Measurements from ENCODE around the gene C15orf62. TPM values are rescaled to one million over a fixed set of nuclear protein-coding genes. Genes with fewer than 3 reads are reported as not detected.
A peak's percentile ranks its signal among the peaks of the same experiment; 100 is the strongest.

The C15orf62 gene, protein sequence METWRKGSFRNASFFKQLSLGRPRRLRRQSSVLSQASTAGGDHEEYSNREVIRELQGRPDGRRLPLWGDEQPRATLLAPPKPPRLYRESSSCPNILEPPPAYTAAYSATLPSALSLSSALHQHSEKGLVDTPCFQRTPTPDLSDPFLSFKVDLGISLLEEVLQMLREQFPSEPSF
- total RNA-seq: not detected
- long read RNA-seq, partial matches to known transcripts: 0 of 1 reads
- long read RNA-seq, other reads (novel, unspliced or antisense): 0 of 1 reads

DNA sequence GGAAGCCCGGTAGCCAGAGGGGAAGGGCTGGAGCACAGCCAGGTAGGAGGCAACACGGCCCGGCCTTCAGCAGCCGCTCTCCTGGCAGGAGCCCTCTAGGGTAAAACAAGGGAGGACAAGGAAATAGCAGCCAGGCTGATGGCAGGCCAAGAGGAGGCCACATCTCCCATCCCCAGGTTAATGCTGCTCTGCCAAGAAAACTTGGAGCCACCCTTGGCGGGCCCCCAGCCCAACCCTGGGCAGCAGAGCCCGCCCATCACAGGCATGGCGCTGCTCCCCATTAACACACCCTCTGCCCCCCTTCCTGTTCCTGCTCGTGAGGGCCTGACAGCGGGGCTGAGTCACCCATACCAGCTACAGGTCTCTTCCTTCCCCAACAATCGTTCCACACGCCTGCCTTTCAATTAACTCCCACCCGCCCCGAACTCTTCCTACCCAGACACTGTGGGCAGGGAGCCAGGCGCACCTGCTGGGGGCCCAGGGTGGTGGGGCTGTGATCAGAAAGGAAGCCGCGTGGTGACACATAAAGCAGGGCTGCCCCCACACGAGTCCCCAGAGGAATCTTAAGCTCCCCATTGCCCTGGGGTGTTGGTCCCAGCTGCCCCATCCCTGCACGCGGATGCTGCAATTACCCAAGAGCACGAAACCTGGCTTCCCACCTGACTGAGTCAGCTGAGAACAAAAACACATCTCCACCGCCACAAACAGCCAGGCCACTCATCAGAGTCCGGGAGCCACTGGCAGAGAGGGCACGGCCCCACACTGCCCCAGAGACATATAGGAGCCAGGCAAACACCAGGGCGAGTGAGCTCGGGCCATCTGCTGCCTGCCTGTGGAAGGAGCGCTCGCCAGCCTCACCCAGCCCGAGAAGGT is at the start of gene C15orf62:
TSS of gene C15orf62 (plus strand) at position 707 of the 873 bp plus-strand sequence. CDS start 516 bp downstream, outside the sequence.
- DNase-seq: no peak
- no peak for ATAC-seq
- intact Hi-C loops (cut with micrococcal nuclease): no loop called here

DNA sequence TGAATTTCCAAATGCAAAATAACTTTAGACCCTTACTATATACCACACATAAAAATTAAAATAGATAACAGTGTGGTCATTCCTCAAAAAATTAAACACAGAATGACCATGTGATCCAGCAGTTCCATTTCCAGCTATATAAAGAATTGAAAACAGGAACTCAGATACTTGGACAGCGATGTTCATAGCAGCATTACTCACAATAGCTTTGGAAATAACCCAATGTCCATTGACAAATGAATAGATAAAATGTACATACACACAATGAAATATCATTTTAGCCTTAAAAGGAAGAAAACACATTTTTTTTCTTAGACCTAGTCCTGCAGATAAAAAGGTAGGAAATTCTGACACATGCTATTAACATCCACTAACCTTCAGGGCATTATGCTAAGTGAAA is 48.1 kb upstream of the C15orf62 start:
- DNase-seq (no peak), ATAC-seq (no peak)
- intact Hi-C loops (cut with micrococcal nuclease): no loop called here

DNA sequence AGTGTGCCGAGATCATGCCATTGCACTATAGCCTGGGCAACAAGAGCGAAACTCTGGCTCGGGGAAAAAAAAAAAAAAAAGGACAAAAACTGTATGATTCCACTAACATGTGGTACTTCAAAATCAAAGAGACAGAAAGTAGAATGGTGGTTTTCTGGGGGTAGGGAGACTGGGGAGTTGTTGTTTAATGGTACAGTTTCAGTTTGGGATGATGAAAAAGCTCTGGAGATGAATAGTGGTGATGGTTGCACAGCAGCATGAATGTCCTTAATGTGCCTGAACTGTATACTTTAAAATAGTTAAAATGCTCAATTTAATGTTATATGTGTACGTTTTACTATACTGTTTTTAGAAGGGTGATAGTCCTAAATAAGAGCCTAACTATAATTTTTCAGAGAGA is 47.4 kb upstream of the C15orf62 start:
- intact Hi-C loops (cut with micrococcal nuclease): no loop called here
- DNase-seq: no peak
- no peak for ATAC-seq

DNA sequence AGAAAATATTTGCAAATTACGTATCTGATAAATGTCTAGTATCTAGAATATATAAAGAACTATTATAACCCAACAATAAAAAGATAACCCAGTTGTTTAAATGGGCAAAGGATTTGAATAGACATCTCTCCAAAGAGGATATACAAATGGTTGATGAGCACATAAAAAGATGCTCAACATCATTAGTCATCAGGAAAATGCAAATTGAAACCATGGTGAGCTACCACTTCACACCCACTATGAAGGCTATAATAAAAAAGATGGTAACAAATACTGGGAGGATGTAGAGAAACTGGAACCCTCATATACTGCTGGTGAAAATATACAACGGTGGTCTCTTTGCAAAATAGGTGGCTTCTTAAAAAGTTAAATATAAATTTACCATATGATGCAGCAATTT is 46.8 kb upstream of the C15orf62 start:
- no peak for DNase-seq
- intact Hi-C loops (cut with micrococcal nuclease): no loop called here
- ATAC-seq: no peak

DNA sequence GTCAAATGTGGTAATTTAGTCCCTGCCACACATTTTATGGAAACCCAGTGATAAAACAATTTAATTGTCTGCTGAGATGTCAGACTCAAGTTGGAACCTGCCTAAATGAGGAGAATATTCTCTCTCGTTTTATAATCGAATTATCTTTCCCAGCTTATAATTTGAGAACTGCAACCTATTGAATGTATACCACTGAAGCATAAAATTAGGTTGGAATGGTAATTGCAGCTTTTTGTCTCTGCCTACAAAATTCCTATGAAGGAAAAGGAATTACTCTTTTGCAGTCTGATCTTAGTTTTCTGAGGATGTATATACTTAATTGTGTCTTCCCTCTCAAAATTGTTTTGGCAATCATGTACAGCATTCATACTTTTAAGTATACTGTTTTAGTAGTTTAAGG is 45.9 kb upstream of the C15orf62 start:
- intact Hi-C loops (cut with micrococcal nuclease): no loop called here
- no peak for DNase-seq
- ATAC-seq: no peak

DNA sequence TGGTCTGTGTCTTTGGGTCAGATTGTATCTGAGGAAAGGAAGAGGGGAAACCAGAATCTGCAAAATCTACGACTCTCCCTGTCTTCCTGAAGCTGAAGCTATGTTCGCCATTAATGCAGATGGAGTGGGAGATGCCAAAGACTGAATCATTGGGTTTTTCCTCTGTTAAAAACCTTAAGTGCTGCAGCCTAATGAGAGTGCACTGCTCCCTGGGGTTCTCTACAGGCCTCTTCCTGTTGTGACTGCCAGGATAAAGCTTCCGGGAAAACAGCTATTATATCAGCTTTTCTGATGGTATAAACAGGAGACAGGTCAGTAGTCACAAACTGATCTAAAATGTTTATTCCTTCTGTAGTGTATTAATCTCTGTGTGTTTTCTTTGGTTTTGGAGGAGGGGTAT is 38.7 kb upstream of the C15orf62 start:
- DNase-seq (no peak), ATAC-seq (no peak)
- intact Hi-C loops (cut with micrococcal nuclease): no loop called here

DNA sequence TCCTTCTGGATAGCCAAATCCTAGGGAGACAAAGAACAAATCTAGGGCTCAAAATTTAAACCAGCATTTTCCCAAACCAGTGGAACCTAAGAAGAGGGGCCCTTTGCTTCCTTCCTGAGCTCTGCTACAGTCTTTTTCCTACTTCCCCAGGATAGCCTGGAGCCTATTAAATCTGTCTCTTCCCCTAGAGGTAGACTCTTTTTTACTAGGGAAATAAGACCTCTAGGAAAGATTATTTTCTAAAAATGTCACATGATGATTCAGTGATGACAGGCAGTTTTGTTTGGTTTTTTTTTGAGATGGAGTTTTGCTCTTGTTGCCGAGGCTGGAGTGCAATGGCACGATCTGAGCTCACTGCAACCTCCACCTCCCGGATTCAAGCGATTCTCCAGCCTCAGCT is 33.2 kb upstream of the C15orf62 start:
- intact Hi-C loops (cut with micrococcal nuclease): no loop called here
- DNase-seq (no peak), ATAC-seq (no peak)

DNA sequence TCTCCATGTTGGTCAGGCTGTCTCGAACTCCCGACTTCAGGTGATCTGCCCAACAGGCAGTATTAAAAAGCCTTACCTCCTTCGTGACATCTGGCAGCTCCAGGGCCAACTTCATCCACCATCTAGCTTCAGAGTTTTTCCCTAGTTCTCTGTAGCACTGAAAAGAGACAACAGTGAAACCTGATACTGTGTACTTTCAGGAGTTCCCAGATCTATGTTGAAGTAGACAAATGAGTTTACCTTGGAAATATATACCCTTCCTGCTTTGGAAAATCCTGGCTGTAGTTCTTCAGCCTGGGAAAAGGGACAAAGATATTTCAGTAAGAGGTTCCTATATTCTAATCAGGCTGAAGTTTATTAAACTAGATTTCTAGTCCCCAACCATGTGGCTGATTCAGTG is 32.7 kb upstream of the C15orf62 start:
- no peak for ATAC-seq
- no peak for DNase-seq
- intact Hi-C loops (cut with micrococcal nuclease): no loop called here

DNA sequence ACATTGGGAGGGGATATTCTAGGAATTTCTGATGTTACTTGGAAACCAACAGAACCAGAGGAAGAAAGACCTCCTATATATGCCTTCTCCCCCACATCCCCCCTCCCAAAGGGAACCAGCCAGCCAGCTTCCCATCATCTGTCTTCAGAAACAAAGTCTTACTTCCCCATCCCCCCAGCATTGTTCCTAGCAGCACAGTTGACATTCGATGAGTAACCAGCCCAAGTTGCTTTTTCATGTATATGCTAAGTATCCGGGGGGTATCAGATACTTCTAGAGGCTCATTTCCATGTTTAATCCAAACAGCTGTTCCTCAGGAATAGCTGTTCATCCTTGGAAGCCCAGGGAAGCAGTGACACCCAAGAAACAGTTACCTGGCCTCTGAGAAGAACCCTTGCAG is 30.7 kb upstream of the C15orf62 start:
- no peak for ATAC-seq
- no peak for DNase-seq
- intact Hi-C loops (cut with micrococcal nuclease): no loop called here

DNA sequence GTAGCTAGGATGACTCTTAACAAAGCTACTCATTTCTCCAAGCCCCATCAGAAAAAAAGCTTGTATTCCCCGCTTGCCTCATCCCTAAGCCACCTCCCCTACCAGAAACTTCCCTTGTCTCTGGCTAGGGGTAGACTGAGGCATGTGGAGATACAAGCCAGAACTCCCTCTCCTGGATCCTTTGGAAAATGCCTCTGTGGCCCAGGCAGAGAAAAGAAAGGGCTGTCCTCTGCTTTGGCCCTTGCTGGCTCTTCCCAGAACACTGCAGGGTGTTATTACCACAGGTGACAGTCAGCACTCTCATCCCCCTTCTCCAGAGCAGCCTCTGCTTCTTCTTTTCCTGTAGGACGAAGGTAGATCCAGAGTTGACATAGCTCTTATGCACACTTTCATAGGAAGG is 29.9 kb upstream of the C15orf62 start:
- intact Hi-C loops (cut with micrococcal nuclease): no loop called here
- ATAC-seq: no peak
- DNase-seq: no peak

DNA sequence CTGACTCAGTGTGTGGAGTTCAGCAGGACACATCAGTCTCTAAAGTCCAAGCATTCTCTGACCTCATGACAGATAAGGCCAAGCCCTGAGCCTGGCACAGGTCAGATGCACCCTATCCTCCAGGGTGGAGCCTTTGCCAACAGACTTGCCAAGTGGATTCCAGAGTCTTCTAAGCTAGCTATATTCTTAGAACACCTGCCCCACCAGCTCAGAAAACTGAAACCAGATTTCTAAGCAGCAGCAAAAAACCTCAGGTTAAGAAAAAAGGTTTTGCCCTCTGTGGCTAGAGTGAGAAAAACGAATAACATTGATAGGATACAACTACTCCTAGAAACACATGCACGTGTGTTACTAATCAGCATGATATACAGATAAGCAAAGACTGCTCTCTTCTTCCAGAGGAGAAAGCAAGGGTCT is 26.3 kb upstream of the C15orf62 start:
- intact Hi-C loops (cut with micrococcal nuclease): no loop called here
- peak; percentile 64 for ATAC-seq
- DNase-seq: no peak

DNA sequence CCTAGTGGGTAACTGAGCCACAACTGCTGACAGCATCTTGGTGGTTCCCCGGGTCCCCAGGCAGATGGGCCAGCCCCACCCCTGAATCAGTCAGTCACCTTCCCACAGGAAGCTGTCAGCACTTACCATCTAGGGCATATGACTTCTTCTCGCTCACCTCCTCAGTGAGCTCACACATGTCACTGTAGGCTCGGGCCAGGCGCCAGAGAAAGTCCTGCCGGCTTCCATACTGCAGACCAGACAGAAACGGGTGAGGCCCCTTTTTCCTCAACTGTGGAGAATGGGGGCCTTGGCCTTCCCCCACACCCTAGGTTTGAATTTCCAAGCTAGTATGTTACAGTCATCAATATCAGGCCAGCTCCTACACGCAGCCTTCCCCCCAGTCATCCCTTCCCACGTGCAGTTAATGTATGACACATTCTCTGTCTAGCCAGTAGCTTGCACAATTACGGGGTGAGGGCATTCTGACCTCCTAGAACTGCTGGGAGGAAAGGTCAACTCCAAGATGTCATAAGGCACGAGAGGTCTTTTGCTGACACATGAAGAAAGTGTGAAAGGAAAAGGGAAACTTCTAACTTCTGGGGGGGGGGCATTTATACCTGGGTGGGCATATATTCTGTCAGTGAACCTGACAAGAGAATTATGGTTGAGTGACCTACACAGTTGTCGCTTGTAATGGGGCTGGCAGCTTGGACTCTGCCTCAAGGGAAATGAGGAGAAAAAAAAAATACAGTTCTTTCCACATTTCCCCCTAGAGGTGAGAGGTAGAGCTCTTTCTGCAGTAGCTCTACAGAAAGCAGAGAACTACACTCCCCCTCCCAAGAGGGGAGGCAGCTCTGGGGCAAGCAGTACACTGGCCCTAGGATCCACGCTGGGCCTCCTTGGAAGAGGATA is 25.6 kb upstream of the C15orf62 start:
- DNase-seq (peak; percentile 58), ATAC-seq (peak; percentile 79)
- intact Hi-C loops (cut with micrococcal nuclease): no loop called here

DNA sequence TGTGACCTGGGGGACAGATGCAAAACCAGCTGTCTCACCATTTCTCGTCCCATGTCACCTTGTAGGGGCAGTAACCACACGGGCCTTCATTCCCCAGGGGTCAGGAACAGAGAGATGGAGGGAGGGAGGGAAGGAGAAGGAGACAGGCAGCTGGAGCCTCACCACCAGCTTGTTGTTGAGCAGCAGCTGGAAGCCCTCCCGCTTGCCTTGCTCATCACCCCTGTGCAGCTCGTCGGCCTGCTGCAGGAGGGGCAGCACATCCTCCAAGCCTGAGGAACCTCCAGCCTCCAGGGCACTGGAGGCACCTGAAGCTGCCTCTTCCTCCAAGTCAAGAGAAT is 25.0 kb upstream of the C15orf62 start:
- intact Hi-C loops (cut with micrococcal nuclease): no loop called here
- ATAC-seq (no peak), DNase-seq (no peak)

DNA sequence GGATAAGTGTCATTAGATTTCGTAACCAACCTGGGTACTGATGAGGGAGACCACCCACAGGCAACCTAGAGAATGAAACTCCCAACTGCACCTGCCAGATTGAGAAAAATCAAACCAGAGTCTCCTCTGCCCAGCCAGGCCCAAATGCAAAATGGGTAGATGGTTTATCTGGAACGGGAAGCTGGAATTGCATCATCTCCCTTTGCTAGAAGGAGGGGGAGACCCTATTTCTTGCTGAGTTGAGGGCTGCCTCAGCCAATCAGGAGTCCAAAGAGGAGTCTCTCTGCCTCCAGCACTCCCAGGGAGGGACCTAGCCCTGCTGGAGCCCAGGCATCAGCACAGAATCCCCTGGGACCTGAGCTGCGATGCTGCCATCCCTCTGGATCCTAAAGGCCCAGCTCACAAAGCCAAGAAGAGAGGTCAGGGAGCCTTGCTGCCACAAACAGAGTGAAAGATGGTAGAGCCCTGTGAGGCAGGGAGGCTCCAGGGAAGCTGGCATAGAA is 22.8 kb upstream of the C15orf62 start:
- peak; percentile 42 for ATAC-seq
- no peak for DNase-seq
- intact Hi-C loops (cut with micrococcal nuclease): no loop called here

DNA sequence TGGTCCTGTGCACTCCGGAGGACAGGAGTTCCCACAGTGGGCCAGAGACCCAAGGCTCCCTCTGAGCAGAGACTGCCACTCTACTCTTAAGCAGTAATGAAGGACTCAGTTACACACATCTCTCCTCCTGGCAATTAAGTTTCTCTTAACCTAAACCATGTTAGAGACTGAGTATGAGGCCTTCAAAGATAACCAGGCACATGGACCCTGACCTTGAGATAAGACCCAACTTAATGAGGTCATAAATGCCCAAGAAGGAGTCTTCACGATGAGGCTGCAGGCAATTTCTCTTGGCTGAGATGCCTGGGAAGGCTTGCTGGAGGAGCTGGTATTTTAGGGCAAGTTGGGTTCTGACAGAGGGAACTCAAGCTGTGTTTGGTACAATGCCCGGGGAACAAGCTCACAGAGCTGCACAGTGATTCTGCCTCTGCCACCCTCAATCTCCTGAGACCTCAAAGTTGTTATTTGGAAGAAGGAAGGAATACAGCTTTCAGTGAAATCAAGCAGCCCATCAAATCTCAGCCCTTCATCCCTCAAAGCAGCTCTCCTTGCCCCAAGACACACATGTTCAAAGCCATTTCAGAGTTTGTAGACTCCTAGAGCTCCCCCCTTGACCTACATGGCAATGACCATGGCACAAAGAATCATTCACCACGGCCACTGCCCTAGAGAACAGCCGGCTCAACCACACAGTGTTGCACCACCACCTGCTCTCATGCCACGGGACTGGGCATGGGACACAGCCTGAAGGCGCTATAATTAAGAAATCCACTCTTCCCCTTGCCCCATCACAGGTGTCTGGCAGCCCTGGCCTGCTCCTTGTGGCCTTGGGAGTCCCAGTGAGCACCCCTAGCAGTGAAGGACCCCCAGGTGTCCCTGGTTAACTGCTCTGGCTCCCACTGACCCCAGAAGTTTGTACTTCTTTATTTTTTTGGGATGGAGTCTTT is 21.8 kb upstream of the C15orf62 start:
- DNase-seq (no peak), ATAC-seq (no peak)
- intact Hi-C loops (cut with micrococcal nuclease): no loop called here

DNA sequence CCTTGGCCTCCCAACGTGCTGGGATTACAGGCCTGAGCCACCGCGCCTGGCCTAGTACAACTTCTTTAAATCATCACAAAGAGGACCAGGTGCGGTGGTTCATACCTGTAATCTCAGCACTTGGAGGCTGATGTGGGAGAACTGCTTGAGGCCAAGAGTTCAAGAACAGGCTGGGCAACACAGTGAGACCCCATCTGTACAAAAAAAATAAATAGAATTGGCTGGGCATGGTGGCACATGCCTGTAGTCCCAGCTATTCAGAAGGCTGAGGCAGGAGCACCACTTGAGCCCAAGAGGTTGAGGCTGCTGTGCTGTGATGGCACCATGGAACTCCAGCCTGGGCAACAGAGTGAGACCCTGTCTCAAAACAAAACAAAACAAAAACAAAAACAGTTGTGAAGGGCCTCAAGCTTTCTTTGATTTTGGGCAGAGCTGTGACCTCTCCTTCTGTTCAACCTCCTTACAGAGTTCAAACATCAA is 20.6 kb upstream of the C15orf62 start:
- DNase-seq (no peak), ATAC-seq (no peak)
- intact Hi-C loops (cut with micrococcal nuclease): no loop called here

DNA sequence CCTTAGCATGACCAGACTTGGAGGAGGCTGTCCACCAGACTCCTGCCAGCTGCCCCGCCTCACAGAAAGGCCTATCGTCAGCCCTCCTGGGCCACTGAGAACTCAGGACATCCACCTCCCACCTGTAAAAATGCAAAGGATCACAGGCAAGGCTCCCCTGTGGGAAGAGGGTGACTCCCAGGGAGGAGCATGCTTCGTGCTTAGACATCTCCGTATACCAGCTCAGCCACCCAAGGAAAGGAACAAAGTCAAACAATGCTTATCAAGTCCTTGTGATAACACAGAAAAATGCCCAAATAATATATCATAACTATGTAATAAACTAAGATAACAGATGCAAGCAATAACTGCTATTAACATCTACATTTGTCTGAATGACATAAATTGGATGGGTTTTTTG is 18.9 kb upstream of the C15orf62 start:
- DNase-seq (no peak), ATAC-seq (no peak)
- intact Hi-C loops (cut with micrococcal nuclease): no loop called here

DNA sequence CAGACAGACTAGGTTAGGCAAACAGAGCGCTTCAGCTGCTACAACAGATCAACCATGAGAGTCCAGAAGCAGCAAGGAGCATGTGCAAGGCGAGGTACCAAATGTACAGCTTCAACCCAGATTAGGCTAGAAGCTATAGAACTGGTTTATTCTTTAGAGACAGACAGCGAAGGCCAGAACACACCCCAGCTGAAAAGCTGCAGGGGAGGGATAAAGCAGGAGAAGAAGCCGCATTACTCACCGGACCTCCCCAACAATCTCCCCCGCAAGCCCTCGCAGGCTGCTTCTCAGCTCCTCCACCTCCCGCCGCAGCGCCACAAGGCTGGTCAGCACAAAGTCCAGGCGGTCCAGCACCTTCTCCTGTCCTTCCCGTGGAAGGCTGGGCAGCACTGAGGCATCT is 18.0 kb upstream of the C15orf62 start:
- intact Hi-C loops (cut with micrococcal nuclease): no loop called here
- no peak for DNase-seq
- no peak for ATAC-seq

DNA sequence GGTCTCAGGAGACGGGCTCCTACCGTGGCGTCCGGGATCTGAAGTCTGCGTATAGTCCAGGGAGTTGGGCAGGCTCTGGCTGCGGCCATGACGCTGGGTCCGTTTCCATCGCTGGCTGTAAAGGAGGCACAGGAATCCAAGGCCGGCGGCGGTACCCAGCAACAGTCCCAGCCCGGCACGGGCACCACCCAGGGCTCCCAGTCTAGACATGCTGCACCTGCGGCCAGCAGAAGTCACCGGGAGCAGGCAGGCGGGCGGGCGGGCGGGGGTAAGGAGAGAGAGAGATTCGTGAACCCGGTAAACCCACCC is 15.3 kb upstream of the C15orf62 start:
- DNase-seq (no peak), ATAC-seq (peak; percentile 46)
- intact Hi-C loops (cut with micrococcal nuclease): no loop called here
